Heart left ventricle (tissue), 13 donors: ENCODE data around the gene ADGRL3.

Experiments
- CTCF ChIP-seq, 12 donors: fragments of 200-600 bp; sonication (generic) in 4 of 12; IDR thresholded peaks; one replicate each; pipeline versions ENCODE4 v1.5.0 to v1.8.0; 2018 to 2022; ENCODE audit warnings: antibody characterized with exemption in 12 of 12, mild to moderate bottlenecking in 5 of 12
- POLR2A ChIP-seq, 2 donors: fragments of 450-650 bp; IDR thresholded peaks; one replicate each; pipeline ENCODE4 v1.6.1; 2017; ENCODE audit warnings: antibody characterized with exemption in 2 of 2, mild to moderate bottlenecking in 2 of 2, moderate library complexity in 2 of 2
- donor health status: ischemic (EF 13 %, LVEDD 7.1; RV severe dilation, severe dysfunction).
- donor health status: DM: no; HTN: yes; CAD: no.
- donor health status: DM: no; HTN: no; CAD: no.
- donor health status: ischemic (EF 25% LVEDD 6.9; RV normal size, moderate dysfunction).
- donor health status: ischemic (EF 25% LVEDD 5.7; RV mildly dilated, moderate dysfunction).
- donor health status: ischemic (EF 35%, LVEDD 5.7; RV mildly dilated, moderate dysfunction).
- donor health status: nonischemic (EF 11% LVEDD 7.7; RV severe dilation, severe dysfunction).
- donor health status: DM: yes; HTN: yes; CAD: no.
- donor health status: PGD.
- donor health status: ischemic (EF 29% LVEDD 5.4; RV normal size, mild dysfunction).
- donor health status: nonischemic (EF 23%, LVEDD 6.1; RV moderate dilation, normal function).

- TF ChIP-seq CTCF (IDR thresholded peaks at IDR 0.05) (no peak), POLR2A (IDR thresholded peaks at IDR 0.05) (no peak)
These were observed 24.4 kb downstream of the ADGRL3 start for GRCh38 chr4:61224573-61224972.
